ENCODE data around the gene MVB12B.

MVB12B gene

DNA sequence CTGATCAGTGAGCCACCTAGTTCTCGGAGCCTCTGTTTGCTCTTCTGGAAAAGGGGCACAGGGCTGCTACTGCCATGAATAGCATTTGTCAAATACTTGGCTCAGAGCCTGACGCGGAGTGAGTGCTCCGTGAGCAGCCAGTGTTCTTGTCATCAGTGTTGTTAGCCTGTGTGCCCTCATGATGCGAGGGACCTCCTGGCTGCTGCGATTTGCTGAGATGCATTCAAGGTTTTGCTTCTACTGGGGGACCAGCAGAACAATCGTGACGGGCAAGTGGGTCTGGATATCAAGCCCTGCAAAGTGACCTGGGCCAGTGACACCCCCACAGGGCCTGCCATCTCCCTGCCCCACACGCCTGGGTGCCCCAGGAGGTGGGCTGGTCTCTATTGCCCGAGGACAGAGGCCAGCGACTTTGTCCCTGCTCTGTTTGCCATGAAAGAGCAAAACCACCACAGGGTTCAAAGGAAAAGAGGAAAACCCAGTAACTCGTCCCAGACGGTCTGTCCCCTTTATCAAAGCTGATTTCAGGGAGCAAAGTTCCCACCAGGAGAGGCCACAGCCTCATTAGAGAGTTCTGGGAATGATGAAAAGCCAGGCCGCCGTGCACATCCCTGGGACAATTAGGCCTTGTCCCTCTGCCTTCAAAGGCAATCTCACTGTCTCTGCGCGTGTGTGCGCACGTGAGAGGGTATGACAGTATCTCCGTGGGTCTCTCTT, 200.6 kb downstream of the MVB12B start:
- DNase-seq (ENCODE audit: low spot score) = no peak
- Histone ChIP-seq H3K4me3 (no peak overlapping the region), H3K27ac (no peak overlapping the region)
- TF ChIP-seq, protein P1, sequence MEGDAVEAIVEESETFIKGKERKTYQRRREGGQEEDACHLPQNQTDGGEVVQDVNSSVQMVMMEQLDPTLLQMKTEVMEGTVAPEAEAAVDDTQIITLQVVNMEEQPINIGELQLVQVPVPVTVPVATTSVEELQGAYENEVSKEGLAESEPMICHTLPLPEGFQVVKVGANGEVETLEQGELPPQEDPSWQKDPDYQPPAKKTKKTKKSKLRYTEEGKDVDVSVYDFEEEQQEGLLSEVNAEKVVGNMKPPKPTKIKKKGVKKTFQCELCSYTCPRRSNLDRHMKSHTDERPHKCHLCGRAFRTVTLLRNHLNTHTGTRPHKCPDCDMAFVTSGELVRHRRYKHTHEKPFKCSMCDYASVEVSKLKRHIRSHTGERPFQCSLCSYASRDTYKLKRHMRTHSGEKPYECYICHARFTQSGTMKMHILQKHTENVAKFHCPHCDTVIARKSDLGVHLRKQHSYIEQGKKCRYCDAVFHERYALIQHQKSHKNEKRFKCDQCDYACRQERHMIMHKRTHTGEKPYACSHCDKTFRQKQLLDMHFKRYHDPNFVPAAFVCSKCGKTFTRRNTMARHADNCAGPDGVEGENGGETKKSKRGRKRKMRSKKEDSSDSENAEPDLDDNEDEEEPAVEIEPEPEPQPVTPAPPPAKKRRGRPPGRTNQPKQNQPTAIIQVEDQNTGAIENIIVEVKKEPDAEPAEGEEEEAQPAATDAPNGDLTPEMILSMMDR (IDR thresholded peaks at IDR 0.05) = no peak

DNA sequence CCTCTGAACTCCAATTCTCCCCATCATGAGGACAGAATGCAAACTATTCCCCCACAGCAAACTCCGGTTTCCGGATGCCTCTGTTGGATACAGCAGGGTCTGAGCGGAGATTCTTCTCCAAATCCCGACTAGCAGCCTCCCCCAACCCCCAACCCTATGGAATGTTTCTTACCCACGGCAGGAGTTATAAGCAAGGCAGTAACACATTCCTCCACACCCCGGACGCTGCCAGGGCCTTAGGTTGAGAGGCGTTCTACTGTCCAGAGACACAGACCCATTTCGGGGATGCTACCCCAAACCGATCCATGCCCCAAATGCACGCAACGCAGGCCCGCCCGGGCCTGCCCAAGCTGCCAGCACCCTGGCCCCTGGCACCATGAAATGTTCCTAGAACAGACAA, 201.5 kb downstream of the MVB12B start:
- Histone ChIP-seq H3K27ac (no peak overlapping the region), H3K4me3 (no peak overlapping the region)
- no peak for DNase-seq (ENCODE audit: low spot score)
- TF ChIP-seq, protein P1 (IDR thresholded peaks at IDR 0.05) = no peak

DNA sequence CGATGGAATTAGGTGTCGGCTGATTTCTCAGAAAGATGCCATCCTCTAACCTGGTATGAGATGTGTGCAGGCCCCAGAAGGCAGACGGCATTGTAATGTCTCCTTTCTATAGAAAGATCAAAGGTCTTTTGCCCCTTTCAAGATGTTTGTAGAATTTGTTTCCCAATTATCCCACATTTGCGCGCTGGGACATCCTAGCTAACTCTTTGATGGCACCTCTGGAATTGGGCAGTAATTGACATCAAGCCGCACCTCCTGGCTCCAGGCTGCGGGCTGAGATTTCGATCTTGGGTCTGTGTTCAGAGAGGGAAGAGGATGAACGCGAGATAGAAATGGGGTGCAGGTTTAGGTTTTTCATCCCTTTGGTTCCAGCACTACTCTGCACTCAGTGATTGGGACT, 202.3 kb downstream of the MVB12B start:
- DNase-seq (ENCODE audit: low spot score) = no peak
- H3K27ac ChIP-seq = no peak overlapping the region
- TF ChIP-seq, protein P1 (IDR thresholded peaks at IDR 0.05) = no peak
- no peak overlapping the region for H3K4me3 ChIP-seq

DNA sequence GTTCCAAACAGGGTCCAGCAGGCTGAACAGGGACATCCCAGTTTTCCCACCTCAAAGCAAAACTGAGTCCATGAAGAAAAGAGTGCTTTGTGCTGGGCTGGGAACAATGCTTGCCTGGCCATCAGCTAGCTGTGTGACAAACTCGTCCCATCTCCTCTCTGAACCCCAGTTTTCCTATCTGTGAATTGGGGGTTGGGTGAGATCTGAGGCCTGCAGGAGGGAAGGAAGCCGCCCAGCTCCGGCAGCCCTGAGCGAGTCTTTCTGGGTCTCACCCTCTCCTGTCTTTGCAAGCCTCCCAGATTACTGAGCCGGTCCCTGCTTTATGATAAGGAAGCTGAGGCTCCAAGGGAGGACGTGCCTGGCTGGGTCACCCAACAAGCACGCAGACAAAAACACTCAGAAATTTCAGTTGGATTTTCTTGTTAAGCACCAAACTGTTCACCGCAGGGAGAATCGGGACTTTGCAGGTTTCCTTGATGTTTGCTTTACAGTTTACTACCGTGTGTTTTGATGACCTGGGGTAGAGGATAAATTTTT, 204.5 kb downstream of the MVB12B start:
- Histone ChIP-seq H3K27ac (no peak overlapping the region), H3K4me3 (no peak overlapping the region)
- TF ChIP-seq, protein P1 (IDR thresholded peaks at IDR 0.05) = no peak
- DNase-seq (ENCODE audit: low spot score) = no peak

DNA sequence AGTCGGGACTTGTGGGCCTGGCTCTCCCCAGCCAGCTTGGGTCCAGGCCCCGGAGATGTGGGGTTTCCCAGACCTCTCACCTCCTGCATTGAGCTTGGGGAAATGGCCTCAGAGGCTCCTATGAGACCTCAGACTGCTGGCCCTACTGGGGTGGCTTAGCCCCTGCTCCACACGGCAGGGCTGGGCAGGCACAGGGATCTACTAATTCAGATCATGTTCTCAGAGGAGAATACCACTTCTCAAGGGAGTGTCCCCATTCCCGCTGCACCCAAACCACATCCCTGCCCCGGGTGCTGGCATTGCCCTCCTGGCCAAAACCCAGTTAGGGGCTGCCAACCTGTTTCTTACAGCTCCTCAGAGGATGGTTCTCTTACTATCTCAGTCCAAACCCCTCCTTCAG, 205.0 kb downstream of the MVB12B start:
- Histone ChIP-seq H3K4me3 (no peak overlapping the region), H3K27ac (no peak overlapping the region)
- TF ChIP-seq, protein P1 (IDR thresholded peaks at IDR 0.05) = no peak
- no peak for DNase-seq (ENCODE audit: low spot score)

DNA sequence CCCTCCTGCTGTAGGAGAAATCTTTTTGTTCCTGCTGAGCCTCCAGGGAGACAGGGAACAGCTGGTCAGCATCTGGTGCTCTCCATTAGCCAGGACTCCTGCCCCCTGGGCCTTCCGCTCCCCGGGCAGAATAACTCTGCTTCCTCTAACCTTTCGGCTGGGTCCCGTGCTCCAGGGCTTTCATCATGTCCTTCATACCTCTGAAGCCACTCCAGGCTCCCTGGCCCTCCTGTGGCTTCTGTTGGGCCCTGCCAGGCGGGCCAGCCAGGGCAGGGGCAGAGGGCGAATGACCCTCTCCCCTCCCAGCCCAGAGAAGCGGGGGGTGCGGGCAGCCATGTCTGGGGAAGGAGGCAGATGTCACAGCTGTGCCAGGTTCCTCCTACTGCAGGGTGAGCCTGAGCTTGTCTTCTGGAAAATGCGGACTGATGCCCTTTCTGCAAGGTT, 205.4 kb downstream of the MVB12B start:
- no peak overlapping the region for H3K4me3 ChIP-seq
- H3K27ac ChIP-seq = no peak overlapping the region
- DNase-seq (ENCODE audit: low spot score) = no peak
- TF ChIP-seq, protein P1 (IDR thresholded peaks at IDR 0.05) = no peak

DNA sequence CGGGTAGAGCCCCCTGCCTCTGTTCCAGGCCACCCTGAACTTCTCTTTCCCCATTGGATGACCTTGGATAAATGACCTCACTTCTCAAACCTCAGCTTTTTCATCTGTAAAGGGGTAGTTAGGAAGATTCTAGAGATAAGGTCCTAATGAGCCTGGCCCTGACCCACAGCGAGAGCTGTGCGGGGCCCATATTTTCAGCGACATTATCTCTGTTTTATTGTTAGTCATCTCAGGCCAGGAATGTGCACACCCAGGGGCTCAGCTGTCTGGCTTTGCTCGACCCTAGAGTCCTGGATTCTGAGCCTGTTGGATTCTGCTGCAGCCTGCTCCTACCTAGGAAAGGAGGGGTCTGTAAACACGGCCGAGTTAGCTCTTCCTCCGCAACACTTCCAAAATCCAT, 205.9 kb downstream of the MVB12B start:
- H3K27ac ChIP-seq = no peak overlapping the region
- TF ChIP-seq, protein P1 (IDR thresholded peaks at IDR 0.05) = no peak

More for the DNA sequence above, 205.9 kb downstream of the MVB12B start:
- no peak overlapping the region for H3K4me3 ChIP-seq
- DNase-seq (ENCODE audit: low spot score) = no peak

All from coronary artery (tissue), 2 donors.